WI38 (cell line): ENCODE results near the gene AKT3.

Experiments used
- H3K4me3 ChIP-seq: 2 replicates; pipeline ENCODE4 v1.5.1; 2011; ENCODE audit warnings: low read depth, mild to moderate bottlenecking, control low read depth, low read length
- CTCF ChIP-seq: IDR thresholded peaks from 2 replicates; pipeline ENCODE4 v1.5.1; 2012; ENCODE audit warnings: low read depth, mild to moderate bottlenecking, control low read depth, low read length

Gene AKT3

GRCh38 chr1:243523766-243524165, 326.3 kb downstream of the AKT3 start:
- TF ChIP-seq CTCF, result no peak
- no peak overlapping the region for H3K4me3 ChIP-seq

- H3K4me3 ChIP-seq, result no peak overlapping the region
- TF ChIP-seq CTCF, result no peak
Observed at GRCh38 chr1:243520831-243521230, 329.2 kb downstream of the AKT3 start.

DNA sequence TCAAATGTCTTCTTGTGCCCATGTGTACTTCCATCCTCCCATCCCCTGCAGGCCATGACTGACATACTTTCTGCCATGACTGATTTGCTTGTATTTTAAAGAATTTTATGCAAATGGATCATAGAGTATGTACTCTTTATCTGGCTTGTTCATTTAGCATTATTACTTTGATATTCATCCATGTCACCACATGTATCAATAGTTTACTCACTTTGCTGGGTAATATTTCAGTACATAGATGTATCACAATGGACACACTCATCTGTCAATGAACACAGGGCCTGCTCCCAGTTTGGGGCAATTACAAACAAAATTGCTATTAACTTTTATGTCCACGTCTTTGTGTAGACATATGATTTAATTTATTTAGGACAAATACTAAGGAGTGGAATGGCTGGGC, 335.1 kb downstream of the AKT3 start:
- TF ChIP-seq CTCF, result no peak
- no peak overlapping the region for H3K4me3 ChIP-seq

DNA sequence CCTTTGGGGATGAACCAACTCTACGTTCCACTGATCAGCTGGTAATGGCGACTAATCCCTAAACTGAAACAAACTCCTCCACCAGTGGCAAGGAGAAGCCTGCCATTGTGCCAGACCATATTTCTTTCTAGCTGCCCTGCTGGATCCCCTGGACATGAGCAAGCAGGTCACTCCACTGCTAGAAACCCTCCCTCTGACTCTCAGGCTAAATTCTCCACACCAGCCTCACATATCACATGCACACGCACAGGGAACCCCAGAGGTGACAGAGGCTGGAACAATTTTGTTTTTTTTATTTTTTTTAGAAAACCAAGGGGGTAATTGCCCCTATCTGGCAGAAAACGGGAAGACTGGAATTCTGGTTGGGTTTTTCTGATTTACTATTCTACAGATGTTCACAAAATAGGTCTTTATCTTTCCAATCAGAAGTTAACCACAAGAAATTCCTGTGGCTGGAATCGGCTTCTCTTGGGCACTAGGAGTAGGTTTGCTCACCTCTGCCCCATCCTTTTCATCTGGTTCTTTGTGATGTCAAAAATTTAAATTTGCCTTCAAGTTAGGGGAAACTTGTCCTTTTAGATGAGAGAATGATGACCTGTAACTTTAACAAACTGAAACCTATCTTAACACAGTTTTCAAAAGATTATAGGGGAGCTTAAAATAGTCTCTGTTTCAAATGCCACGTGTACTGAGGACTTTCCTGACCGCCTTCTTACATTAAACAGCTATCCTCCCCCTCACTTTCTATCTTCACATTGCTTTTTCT, 336.1 kb downstream of the AKT3 start:
- H3K4me3 ChIP-seq, result no peak overlapping the region
- TF ChIP-seq CTCF, result no peak

DNA sequence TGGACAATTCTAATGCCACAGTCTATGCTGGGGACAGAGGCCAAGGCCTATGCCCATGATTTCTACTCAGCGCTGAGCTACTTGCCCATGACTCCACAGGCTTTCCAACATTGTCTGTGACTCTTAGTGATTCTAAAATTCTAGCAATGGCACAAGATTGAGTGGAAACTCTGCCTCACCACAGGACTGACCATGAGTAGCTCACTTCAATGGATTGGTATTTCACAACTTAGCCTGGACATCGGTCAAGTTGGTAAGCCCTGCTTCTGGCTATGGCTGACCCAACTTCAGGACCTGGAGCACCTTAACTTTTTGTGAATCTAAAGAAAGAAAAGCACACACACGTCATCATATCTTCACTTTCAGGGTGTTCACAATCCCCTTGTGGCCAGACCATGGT, 339.1 kb downstream of the AKT3 start:
- no peak overlapping the region for H3K4me3 ChIP-seq
- no peak for TF ChIP-seq CTCF

GRCh38 chr1:243508943-243509342, 341.1 kb downstream of the AKT3 start:
- no peak overlapping the region for H3K4me3 ChIP-seq
- TF ChIP-seq CTCF, result no peak

DNA sequence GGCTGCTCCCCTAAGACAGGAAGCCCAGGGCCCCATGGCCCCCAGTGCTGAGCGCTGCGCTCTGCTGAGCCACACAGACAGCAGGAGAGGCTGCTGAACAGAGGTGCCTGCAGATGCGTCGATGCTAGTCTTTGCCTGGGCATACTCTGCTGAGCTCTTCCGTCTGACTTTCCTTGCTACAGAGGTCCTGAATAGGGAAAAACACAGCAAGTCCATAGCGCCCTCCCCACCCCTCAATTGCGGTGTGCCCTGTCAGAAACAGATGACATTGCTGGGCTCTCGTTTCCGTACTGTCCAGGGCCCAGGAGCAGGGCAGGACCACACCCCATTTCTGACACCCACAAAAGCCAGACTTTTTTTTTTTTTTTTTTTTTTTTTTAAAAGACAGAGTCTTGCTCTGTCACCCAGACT, 341.7 kb downstream of the AKT3 start:
- H3K4me3 ChIP-seq, result no peak overlapping the region
- TF ChIP-seq CTCF, result no peak
